Vagina (tissue), 2 donors: ENCODE results near the gene DKC1.

Experiments
- POLR2AphosphoS5 ChIP-seq, 2 donors: sonication (generic); formaldehyde crosslinking; IDR thresholded peaks; one replicate each; pipeline ENCODE4 v1.9.0; 2017; ENCODE audit warnings: antibody characterized with exemption in 2 of 2, mild to moderate bottlenecking in 2 of 2, low read depth in 1 of 2; ENCODE audit not compliant: insufficient read depth in 1 of 2
- TF ChIP-seq, protein P1 (sequence below), 3 experiments: fragments of 450-650 bp in 2 of 3; fragments of 200-600 bp in 1 of 3; sonication (generic) in 1 of 3; IDR thresholded peaks; one replicate each; pipeline ENCODE4 v1.5.1; 2017 to 2019; ENCODE audit warnings: antibody characterized with exemption in 3 of 3, mild to moderate bottlenecking in 2 of 3, moderate library complexity in 2 of 3

DNA sequence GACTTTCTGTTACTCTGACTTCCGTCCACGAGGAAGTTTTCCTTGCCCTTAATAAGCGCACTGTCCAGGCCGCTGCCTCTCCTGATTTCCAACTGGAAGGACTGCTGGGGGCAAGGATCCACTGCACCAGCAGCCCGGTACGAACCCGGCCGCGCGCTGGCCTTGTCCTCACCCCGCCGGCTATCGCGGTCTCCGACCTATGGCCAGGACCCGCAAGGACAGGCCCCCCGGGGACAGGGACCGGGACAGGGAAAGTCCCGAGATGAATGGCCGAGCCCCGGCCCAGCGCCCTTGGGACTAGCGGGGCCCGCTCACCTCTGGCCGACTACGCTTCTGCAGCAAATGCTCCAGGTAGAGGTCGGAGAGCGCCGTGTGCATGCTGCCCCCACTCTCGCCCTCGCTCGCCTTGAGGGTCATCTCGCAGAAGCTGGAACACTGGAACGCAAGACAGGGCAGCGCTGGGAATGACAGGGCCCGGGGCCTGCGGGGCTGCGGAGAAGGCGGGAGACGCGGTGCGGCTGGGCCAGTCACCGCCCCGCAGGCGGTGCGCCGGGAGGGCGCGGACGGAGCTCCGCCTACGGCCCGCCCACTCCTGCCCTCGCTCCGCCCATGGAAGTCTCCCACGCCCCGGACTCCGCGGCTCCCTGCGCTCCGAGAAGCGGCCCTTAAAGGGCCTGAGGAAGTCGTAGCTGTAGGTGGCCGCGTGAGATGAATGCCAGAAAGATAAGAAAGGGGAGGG is 42.5 kb downstream of the DKC1 start, which contains the start of gene MPP1:
- TF ChIP-seq, protein P1, sequence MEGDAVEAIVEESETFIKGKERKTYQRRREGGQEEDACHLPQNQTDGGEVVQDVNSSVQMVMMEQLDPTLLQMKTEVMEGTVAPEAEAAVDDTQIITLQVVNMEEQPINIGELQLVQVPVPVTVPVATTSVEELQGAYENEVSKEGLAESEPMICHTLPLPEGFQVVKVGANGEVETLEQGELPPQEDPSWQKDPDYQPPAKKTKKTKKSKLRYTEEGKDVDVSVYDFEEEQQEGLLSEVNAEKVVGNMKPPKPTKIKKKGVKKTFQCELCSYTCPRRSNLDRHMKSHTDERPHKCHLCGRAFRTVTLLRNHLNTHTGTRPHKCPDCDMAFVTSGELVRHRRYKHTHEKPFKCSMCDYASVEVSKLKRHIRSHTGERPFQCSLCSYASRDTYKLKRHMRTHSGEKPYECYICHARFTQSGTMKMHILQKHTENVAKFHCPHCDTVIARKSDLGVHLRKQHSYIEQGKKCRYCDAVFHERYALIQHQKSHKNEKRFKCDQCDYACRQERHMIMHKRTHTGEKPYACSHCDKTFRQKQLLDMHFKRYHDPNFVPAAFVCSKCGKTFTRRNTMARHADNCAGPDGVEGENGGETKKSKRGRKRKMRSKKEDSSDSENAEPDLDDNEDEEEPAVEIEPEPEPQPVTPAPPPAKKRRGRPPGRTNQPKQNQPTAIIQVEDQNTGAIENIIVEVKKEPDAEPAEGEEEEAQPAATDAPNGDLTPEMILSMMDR (IDR thresholded peaks at IDR 0.05), result no peak
- peak in 1 of 2 donors; percentile 62 for TF ChIP-seq POLR2AphosphoS5 (IDR thresholded peaks at IDR 0.05; ENCODE audit: insufficient read depth in 1 of 2, low read depth in 1 of 2)
